ENCODE data around the gene SASH3.

Gene SASH3

DNA sequence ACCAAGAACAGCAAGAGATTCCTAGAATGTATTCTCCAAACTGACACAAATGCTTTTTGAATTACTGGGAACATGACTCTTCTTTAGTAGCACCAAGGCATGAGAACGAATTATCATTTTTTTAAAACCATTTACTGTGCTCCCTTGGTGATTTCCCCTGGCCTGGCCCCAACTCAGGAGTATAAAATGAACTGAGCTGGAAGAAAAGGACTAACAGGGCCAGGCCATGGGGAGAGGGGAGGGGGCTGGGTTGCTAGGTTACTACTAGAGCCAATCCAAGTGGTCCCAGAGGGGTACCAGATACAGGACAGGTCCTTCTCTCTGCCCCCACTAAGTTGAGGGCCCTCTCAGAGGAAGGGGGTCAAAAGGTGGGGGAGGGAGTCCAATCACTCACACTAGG, 23.1 kb downstream of the SASH3 start:
- Histone ChIP-seq H3K4me1 (ENCODE audit: control insufficient read depth in 2 of 2, insufficient read depth in 2 of 2, low read length in 2 of 2) (no peaks in the 10 kb centered on the region), H3K27ac (ENCODE audit: low read depth in 2 of 2, low read length in 2 of 2) (no peak overlapping the region), H3K4me3 (ENCODE audit: low read length in 2 of 2) (no peak overlapping the region), H3K9ac (ENCODE audit: low read depth in 1 of 2, low read length in 2 of 2) (no peak overlapping the region), H3K9me3 (ENCODE audit: control insufficient read depth in 2 of 2, low read length in 2 of 2) (no peaks in the 10 kb centered on the region), H3K27me3 (ENCODE audit: control insufficient read depth in 2 of 2, insufficient read depth in 2 of 2, low read length in 2 of 2) (no peaks in the 10 kb centered on the region), H3K36me3 (ENCODE audit: control insufficient read depth in 2 of 2, insufficient read depth in 2 of 2, low read length in 2 of 2) (peaks cover 0 to 7% of the 10 kb centered on the region in 2 donors)

DNA sequence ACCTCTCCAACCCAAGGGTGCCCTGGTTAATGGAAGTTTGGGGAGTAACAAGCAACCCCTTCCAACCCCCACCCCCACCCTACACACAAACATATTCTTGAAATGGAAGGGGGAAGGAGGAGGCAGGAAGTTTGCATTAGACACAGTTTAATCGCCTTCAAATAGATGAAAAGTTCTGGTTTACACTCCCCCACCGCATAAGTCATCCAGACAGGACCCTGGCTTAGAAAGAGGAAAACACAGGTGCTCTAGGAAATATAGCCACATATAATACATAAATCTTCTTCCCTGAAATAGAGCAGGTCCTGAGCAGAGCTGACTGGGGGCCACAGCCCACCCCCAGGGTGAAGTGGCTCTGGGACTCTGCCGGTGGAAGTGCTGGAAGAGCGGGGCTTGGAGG, 25.1 kb downstream of the SASH3 start:
- peaks cover 0 to 7% of the 10 kb centered on the region in 2 donors for H3K36me3 ChIP-seq (ENCODE audit: control insufficient read depth in 2 of 2, insufficient read depth in 2 of 2, low read length in 2 of 2)
- H3K27me3 ChIP-seq (ENCODE audit: control insufficient read depth in 2 of 2, insufficient read depth in 2 of 2, low read length in 2 of 2): no peaks in the 10 kb centered on the region
- no peak overlapping the region for H3K4me3 ChIP-seq (ENCODE audit: low read length in 2 of 2)
- no peaks in the 10 kb centered on the region for H3K9me3 ChIP-seq (ENCODE audit: control insufficient read depth in 2 of 2, low read length in 2 of 2)
- no peaks in the 10 kb centered on the region for H3K4me1 ChIP-seq (ENCODE audit: control insufficient read depth in 2 of 2, insufficient read depth in 2 of 2, low read length in 2 of 2)
- H3K9ac ChIP-seq (ENCODE audit: low read depth in 1 of 2, low read length in 2 of 2): no peak overlapping the region
- H3K27ac ChIP-seq (ENCODE audit: low read depth in 2 of 2, low read length in 2 of 2): no peak overlapping the region

DNA sequence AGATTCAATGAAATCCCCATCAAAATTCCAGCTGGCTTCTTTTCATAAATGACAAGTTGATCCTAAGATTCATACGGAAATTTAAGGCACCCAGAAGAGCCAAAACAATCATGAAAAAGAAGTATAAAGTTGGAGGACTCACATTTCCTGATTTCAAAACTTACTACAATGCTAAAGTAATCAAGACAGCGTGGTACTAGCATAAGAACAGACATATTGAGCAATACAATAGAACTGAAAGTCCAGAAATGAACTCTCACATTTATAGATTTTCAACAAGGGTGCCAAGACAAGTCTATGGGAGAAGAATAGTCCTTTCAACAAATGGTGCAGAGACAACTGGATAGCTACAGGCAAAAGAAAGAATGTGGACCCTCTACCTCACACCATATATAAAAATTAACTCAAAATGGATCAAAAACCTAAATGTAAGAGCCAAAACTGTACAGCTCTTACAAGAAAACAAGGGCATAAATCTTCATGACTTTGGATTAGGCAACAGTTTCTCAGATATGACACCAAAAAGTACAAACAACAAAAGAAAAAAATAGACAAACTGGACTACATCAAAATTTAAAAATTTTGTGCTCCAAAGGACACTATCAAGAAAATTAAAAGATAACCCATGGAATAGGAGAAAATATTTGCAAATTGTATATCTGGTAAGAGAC, 28.5 kb downstream of the SASH3 start:
- Histone ChIP-seq H3K9ac (ENCODE audit: low read depth in 1 of 2, low read length in 2 of 2) (no peak overlapping the region), H3K27me3 (ENCODE audit: control insufficient read depth in 2 of 2, insufficient read depth in 2 of 2, low read length in 2 of 2) (no peaks in the 10 kb centered on the region), H3K27ac (ENCODE audit: low read depth in 2 of 2, low read length in 2 of 2) (no peak overlapping the region)

DNA sequence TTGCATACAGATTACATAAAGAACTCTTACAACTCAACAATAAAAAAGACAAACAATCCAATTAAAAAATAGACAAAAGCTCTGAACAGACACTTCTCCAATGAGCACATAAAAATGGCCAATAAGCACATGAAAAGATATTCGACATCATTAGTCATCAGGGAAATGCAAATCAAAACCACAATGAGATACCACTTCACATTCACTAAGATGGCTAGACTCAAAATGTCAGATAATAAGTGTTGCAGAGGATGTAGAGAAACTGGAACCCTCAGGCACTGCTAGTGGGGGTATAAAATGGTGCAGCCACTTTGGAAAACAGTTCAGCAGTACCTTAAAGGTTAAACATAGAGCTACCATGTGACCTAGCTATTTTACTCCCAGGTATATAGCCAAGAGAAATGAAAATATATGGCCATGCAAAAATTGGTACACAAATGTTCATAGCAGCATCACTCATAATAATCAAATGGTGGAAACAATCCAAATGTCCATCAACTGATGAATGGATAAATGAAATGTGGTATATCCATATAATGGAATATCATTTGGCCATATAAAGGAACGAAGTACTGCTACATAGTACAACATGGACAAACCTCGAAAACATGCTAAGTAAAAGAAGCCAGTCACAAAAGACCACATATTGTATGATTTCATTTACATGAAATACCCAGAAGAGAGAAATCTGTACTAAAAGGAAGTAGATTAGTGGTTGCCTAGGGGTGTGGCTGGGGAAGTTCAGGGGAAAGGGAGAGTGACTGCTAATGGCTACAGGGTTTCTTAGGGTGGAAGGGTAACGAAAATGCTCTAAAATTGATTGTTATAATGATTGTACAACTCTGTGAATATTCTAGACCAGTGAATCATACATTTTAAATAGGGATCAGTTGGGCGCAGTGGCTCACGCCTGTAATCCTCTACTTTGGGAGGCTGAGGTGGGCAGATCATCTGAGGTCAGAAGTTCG, 29.4 kb downstream of the SASH3 start:
- Histone ChIP-seq H3K4me1 (ENCODE audit: control insufficient read depth in 2 of 2, insufficient read depth in 2 of 2, low read length in 2 of 2) (no peaks in the 10 kb centered on the region), H3K4me3 (ENCODE audit: low read length in 2 of 2) (no peak overlapping the region), H3K36me3 (ENCODE audit: control insufficient read depth in 2 of 2, insufficient read depth in 2 of 2, low read length in 2 of 2) (peaks cover 7 to 8% of the 10 kb centered on the region in 2 donors), H3K9me3 (ENCODE audit: control insufficient read depth in 2 of 2, low read length in 2 of 2) (no peaks in the 10 kb centered on the region), H3K27ac (ENCODE audit: low read depth in 2 of 2, low read length in 2 of 2) (no peak overlapping the region), H3K9ac (ENCODE audit: low read depth in 1 of 2, low read length in 2 of 2) (no peak overlapping the region), H3K27me3 (ENCODE audit: control insufficient read depth in 2 of 2, insufficient read depth in 2 of 2, low read length in 2 of 2) (no peaks in the 10 kb centered on the region)

More for the DNA sequence above, 28.5 kb downstream of the SASH3 start:
- Histone ChIP-seq H3K4me3 (ENCODE audit: low read length in 2 of 2) (no peak overlapping the region), H3K36me3 (ENCODE audit: control insufficient read depth in 2 of 2, insufficient read depth in 2 of 2, low read length in 2 of 2) (peaks cover 7 to 8% of the 10 kb centered on the region in 2 donors), H3K9me3 (ENCODE audit: control insufficient read depth in 2 of 2, low read length in 2 of 2) (no peaks in the 10 kb centered on the region), H3K4me1 (ENCODE audit: control insufficient read depth in 2 of 2, insufficient read depth in 2 of 2, low read length in 2 of 2) (no peaks in the 10 kb centered on the region)

DNA sequence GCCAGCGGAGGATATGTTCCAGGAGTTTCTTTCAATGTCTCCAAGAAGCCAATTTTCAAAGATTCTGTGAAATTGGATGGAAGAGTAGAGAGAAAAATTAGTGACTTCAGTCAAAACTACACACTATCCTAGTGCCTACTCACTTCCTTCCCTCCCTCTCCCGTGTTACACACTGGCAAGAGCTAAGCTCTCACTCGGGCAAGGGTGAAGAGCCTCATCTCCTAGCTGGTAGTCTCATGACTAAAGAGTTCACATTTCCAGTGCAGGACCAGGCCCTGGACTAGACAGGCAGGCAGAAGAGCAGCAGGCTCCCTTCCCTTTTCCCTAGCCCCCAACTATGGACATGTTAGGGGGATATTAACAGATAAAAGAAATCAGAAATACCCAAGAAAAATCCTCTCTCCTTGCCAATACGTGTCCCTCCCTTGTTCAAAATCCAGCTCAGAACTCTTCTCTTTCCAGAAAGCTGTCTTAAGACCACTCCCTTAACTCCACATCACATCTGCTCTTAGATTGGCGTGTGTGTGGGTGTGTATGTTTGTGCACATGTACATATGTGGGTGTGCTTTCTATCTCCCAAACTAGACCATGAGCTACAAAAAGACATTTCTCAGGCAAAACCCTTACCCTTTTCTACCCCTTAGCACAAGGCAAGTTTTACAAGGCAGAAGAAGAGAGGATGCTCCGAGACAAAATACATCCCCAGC, 34.1 kb downstream of the SASH3 start:
- no peaks in the 10 kb centered on the region for H3K4me1 ChIP-seq (ENCODE audit: control insufficient read depth in 2 of 2, insufficient read depth in 2 of 2, low read length in 2 of 2)
- H3K27me3 ChIP-seq (ENCODE audit: control insufficient read depth in 2 of 2, insufficient read depth in 2 of 2, low read length in 2 of 2): no peaks in the 10 kb centered on the region
- H3K27ac ChIP-seq (ENCODE audit: low read depth in 2 of 2, low read length in 2 of 2): no peak overlapping the region
- no peak overlapping the region for H3K9ac ChIP-seq (ENCODE audit: low read depth in 1 of 2, low read length in 2 of 2)
- H3K9me3 ChIP-seq (ENCODE audit: control insufficient read depth in 2 of 2, low read length in 2 of 2): no peaks in the 10 kb centered on the region
- no peak overlapping the region for H3K4me3 ChIP-seq (ENCODE audit: low read length in 2 of 2)
- H3K36me3 ChIP-seq (ENCODE audit: control insufficient read depth in 2 of 2, insufficient read depth in 2 of 2, low read length in 2 of 2): peaks cover 0 to 8% of the 10 kb centered on the region in 2 donors

DNA sequence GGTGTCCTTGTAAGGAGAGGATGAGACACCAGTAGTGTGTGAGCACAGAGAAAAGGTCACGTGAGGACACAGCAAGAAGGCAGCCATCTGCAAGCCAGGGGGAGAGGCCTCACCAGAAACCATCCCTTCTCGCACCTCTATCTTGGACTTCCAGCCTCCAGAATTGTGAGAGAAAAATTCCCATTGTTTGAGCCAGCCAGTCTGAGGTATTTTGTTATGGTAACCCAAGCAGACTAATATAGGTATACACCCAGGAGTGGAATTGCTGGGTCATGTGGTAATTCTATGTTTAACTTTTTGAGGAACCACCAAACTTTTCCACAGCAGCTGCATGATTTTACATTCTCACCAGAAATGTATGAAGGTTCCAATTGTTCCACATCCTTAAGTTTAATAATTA, 38.4 kb downstream of the SASH3 start:
- Histone ChIP-seq H3K9me3 (ENCODE audit: control insufficient read depth in 2 of 2, low read length in 2 of 2) (no peaks in the 10 kb centered on the region), H3K4me1 (ENCODE audit: control insufficient read depth in 2 of 2, insufficient read depth in 2 of 2, low read length in 2 of 2) (no peaks in the 10 kb centered on the region), H3K27me3 (ENCODE audit: control insufficient read depth in 2 of 2, insufficient read depth in 2 of 2, low read length in 2 of 2) (no peaks in the 10 kb centered on the region), H3K36me3 (ENCODE audit: control insufficient read depth in 2 of 2, insufficient read depth in 2 of 2, low read length in 2 of 2) (no peaks in the 10 kb centered on the region), H3K9ac (ENCODE audit: low read depth in 1 of 2, low read length in 2 of 2) (no peak overlapping the region), H3K4me3 (ENCODE audit: low read length in 2 of 2) (no peak overlapping the region), H3K27ac (ENCODE audit: low read depth in 2 of 2, low read length in 2 of 2) (no peak overlapping the region)

DNA sequence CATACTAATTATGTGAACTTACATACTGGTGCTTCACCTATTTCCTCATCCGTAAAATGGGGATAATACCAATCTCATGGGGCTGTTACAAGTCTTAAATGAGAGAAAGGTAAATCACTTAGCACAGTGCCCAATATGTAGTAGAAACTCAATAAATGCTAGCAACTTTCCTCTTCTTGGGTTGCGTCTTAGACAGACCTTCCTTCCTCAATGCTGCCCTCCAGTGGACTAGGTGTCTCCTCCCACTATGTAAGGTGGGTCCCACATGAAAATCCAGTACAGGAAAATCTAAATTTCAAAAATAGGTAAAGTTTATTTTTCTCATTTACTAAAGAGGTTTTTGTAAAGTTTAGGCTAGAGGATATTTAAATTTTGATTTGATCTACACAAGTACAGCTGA, 43.4 kb downstream of the SASH3 start:
- Histone ChIP-seq H3K27ac (ENCODE audit: low read depth in 2 of 2, low read length in 2 of 2) (no peak overlapping the region), H3K27me3 (ENCODE audit: control insufficient read depth in 2 of 2, insufficient read depth in 2 of 2, low read length in 2 of 2) (no peaks in the 10 kb centered on the region)

DNA sequence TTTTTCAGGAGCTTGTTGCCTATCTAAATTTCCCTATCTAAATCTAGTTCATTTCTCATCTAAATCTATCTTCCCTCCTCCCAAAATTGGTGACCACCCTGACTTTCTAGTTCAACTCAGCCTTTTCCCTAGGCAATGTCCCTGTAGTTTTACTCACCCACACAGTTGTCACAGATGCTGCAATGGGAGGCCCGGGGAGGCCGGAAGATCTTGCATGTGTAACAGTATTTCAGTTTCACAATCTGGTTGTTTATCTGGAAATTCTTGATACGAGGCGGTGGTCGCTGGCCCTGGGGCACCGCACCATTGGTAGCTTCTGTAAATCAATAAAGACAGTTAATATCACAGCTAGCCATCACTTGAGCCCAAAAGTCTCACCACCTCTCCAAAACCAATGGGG, 43.8 kb downstream of the SASH3 start:
- no peak overlapping the region for H3K27ac ChIP-seq (ENCODE audit: low read depth in 2 of 2, low read length in 2 of 2)
- no peaks in the 10 kb centered on the region for H3K27me3 ChIP-seq (ENCODE audit: control insufficient read depth in 2 of 2, insufficient read depth in 2 of 2, low read length in 2 of 2)

More for the DNA sequence above, 43.4 kb downstream of the SASH3 start:
- Histone ChIP-seq H3K36me3 (ENCODE audit: control insufficient read depth in 2 of 2, insufficient read depth in 2 of 2, low read length in 2 of 2) (no peaks in the 10 kb centered on the region), H3K9ac (ENCODE audit: low read depth in 1 of 2, low read length in 2 of 2) (no peak overlapping the region), H3K4me1 (ENCODE audit: control insufficient read depth in 2 of 2, insufficient read depth in 2 of 2, low read length in 2 of 2) (no peaks in the 10 kb centered on the region), H3K9me3 (ENCODE audit: control insufficient read depth in 2 of 2, low read length in 2 of 2) (no peaks in the 10 kb centered on the region), H3K4me3 (ENCODE audit: low read length in 2 of 2) (no peak overlapping the region)

DNA sequence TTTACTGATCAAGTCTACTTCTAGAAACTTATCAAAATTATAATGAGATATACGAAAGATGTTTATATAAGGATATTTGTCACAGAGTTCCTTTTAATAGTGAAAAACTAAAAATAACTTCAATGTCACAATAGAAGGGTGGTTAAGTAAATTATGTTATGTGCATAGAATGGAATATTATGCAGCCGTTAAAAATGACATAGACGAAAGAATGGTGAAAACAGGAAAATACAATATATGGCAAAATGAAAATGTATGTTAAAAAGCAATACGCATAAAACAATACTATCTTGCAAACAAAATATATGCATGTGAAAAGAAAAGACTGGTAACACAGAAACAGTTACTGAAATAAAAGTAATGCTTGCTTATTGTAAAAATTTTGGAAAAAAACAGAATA, 44.9 kb downstream of the SASH3 start:
- no peaks in the 10 kb centered on the region for H3K4me1 ChIP-seq (ENCODE audit: control insufficient read depth in 2 of 2, insufficient read depth in 2 of 2, low read length in 2 of 2)
- no peak overlapping the region for H3K9ac ChIP-seq (ENCODE audit: low read depth in 1 of 2, low read length in 2 of 2)
- H3K27ac ChIP-seq (ENCODE audit: low read depth in 2 of 2, low read length in 2 of 2): no peak overlapping the region
- no peaks in the 10 kb centered on the region for H3K36me3 ChIP-seq (ENCODE audit: control insufficient read depth in 2 of 2, insufficient read depth in 2 of 2, low read length in 2 of 2)
- H3K27me3 ChIP-seq (ENCODE audit: control insufficient read depth in 2 of 2, insufficient read depth in 2 of 2, low read length in 2 of 2): no peaks in the 10 kb centered on the region
- H3K9me3 ChIP-seq (ENCODE audit: control insufficient read depth in 2 of 2, low read length in 2 of 2): no peaks in the 10 kb centered on the region
- H3K4me3 ChIP-seq (ENCODE audit: low read length in 2 of 2): no peak overlapping the region

More for the DNA sequence above, 43.8 kb downstream of the SASH3 start:
- H3K4me3 ChIP-seq (ENCODE audit: low read length in 2 of 2): no peak overlapping the region
- H3K9ac ChIP-seq (ENCODE audit: low read depth in 1 of 2, low read length in 2 of 2): no peak overlapping the region
- H3K4me1 ChIP-seq (ENCODE audit: control insufficient read depth in 2 of 2, insufficient read depth in 2 of 2, low read length in 2 of 2): no peaks in the 10 kb centered on the region
- H3K36me3 ChIP-seq (ENCODE audit: control insufficient read depth in 2 of 2, insufficient read depth in 2 of 2, low read length in 2 of 2): no peaks in the 10 kb centered on the region
- no peaks in the 10 kb centered on the region for H3K9me3 ChIP-seq (ENCODE audit: control insufficient read depth in 2 of 2, low read length in 2 of 2)

Measured in mucosa of rectum (tissue), 2 donors.